Heart right ventricle (tissue), 16 donors: Measurements from ENCODE around the gene ADGRL3. TPM values are rescaled to one million over a fixed set of nuclear protein-coding genes. Genes with fewer than 3 reads are reported as not detected.
A peak's percentile ranks its signal among the peaks of the same experiment; 100 is the strongest.

Experiments
- ATAC-seq, 8 donors: fragments of 200-7000 bp; cut with Tn5 transposase; one replicate each; pipeline ENCODE4 v1.9.1; 2020; ENCODE audit warnings: mild to moderate bottlenecking in 8 of 8, moderate library complexity in 8 of 8, moderate number of reproducible peaks in 1 of 8
- DNase-seq, 2 donors: peaks; one replicate each; pipeline ENCODE4 v3.0.0-alpha.2; 2020
- H3K27ac ChIP-seq, 10 donors: fragments of 200-600 bp; sonication (generic) in 2 of 10; one replicate each; pipeline versions ENCODE4 v1.5.0 to v1.8.0; 2020 to 2022; ENCODE audit warnings: mild to moderate bottlenecking in 3 of 10
- H3K27me3 ChIP-seq, 7 donors: fragments of 200-600 bp; one replicate each; pipeline ENCODE4 v1.8.0; 2021 to 2022; ENCODE audit warnings: mild to moderate bottlenecking in 2 of 7
- H3K36me3 ChIP-seq, 9 donors: fragments of 200-600 bp; sonication (generic) in 1 of 9; one replicate each; pipeline versions ENCODE4 v1.5.0 to v1.8.0; 2020 to 2022; ENCODE audit warnings: mild to moderate bottlenecking in 2 of 9
- H3K4me1 ChIP-seq, 9 donors: fragments of 200-600 bp; sonication (generic) in 1 of 9; one replicate each; pipeline versions ENCODE4 v1.5.0 to v1.8.0; 2020 to 2022; ENCODE audit warnings: mild to moderate bottlenecking in 4 of 9
- H3K4me3 ChIP-seq, 10 donors: fragments of 200-600 bp; sonication (generic) in 2 of 10; one replicate each; pipeline versions ENCODE4 v1.5.0 to v1.8.0; 2020 to 2022; ENCODE audit warnings: mild to moderate bottlenecking in 7 of 10, moderate library complexity in 2 of 10
- H3K9me3 ChIP-seq, 11 donors: fragments of 200-600 bp in 10 of 11; sonication (generic) in 2 of 11; one replicate each; pipeline versions ENCODE4 v1.5.0 to v1.8.0; 2013 to 2022; ENCODE audit warnings: mild to moderate bottlenecking in 2 of 11, control low read depth in 1 of 11, moderate library complexity in 1 of 11
- WGBS, 2 donors: extraction: QIAGEN DNeasy Blood & Tissue Kit; methylation state at CpG; one replicate each; pipeline ENCODE4 v1.1.7; 2013; ENCODE audit warnings: inconsistent platforms in 1 of 2; 5-methylcytosine and 5-hydroxymethylcytosine counted together
- intact Hi-C, 10 donors: fragments of 100-400 bp; cut with DNase I; formaldehyde crosslinking; loops; one replicate each; pipeline versions ENCODE4 v1.11.1 to v1.14.2; 2022
- polyA plus RNA-seq, 2 donors: library from polyadenylated mRNA; stranded (reverse); fragments of 200-250 nt; gene quantifications; one replicate each; pipeline ENCODE4 v1.2.3, GENCODE V29; 2013
- total RNA-seq, 10 donors: library from RNA; stranded (reverse); fragmentation: NEBNext Ultra II Directional in 3 of 10; extraction: Animal tissue kit (Norgen Biotek cat#: 25700) in 3 of 10; gene quantifications; one replicate each; pipeline versions ENCODE4 v1.2.1 to v1.2.4, GENCODE V29; 2021 to 2023
- TF ChIP-seq, protein P1 (sequence below), 9 donors: fragments of 200-600 bp; sonication (generic) in 2 of 9; IDR thresholded peaks; one replicate each; pipeline versions ENCODE4 v1.5.0 to v1.8.0; 2021 to 2022; ENCODE audit warnings: antibody characterized with exemption in 9 of 9, mild to moderate bottlenecking in 5 of 9, moderate library complexity in 1 of 9
- donor health status: Arrhythmogenic right ventricular cardiomyopathy.
- donor health status: ischemic (EF 13 %, LVEDD 7.1; RV severe dilation, severe dysfunction).
- donor health status: healthy with polysubstance abuse.
- donor health status: DM: no; HTN: yes; CAD: no.
- donor health status: DM: no; HTN: no; CAD: no.
- donor health status: ischemic (EF 25% LVEDD 6.9; RV normal size, moderate dysfunction).
- donor health status: ischemic (EF 25% LVEDD 5.7; RV mildly dilated, moderate dysfunction).
- donor health status: healthy.
- donor health status: DM: yes; HTN: yes; CAD: no.
- donor health status: Ischemic cardiomyopathy.
- donor health status: ischemic (EF 35%, LVEDD 5.7; RV mildly dilated, moderate dysfunction).
- donor health status: nonischemic (EF 11% LVEDD 7.7; RV severe dilation, severe dysfunction).
- donor health status: DM: yes; HTN: yes; CAD: no.
- donor health status: PGD.
- donor health status: ischemic (EF 29% LVEDD 5.4; RV normal size, mild dysfunction).
- donor health status: nonischemic (EF 23%, LVEDD 6.1; RV moderate dilation, normal function).

Gene ADGRL3
- total and polyA plus RNA-seq, 12 donors = 0.36 to 20.9 (median 4.6) TPM

DNA sequence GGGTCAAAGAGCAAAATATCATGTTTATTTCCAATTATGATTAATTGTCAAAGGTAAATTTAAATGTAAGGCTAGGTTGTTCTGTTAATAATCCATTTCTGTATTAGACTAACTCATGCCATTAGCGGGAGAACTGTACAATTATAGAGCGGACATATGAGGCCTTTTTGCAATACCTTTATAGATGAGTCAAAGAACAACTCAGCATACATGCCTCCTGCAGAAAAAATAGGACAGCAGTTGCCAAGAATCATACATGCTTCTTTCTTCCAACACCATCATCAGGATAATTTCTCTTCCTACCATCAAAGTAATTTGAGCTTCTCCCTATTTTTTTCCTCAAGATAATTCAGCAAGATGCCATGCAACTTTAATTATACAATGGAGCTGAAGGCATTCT is 917.8 kb downstream of the ADGRL3 start:
- no peaks in the 10 kb centered on the region for H3K27me3 ChIP-seq
- H3K4me1 ChIP-seq = no peaks in the 10 kb centered on the region
- H3K27ac ChIP-seq = no peak overlapping the region
- ATAC-seq (no peak), DNase-seq (no peak)
- intact Hi-C loops = no loop called here
- H3K9me3 ChIP-seq = peaks cover 0 to 5% (median 0%) of the 10 kb centered on the region in 11 donors
- WGBS, 2 donors = 93 to 97% methylated on average over 2 of the region's 2 CpGs
- TF ChIP-seq, protein P1, sequence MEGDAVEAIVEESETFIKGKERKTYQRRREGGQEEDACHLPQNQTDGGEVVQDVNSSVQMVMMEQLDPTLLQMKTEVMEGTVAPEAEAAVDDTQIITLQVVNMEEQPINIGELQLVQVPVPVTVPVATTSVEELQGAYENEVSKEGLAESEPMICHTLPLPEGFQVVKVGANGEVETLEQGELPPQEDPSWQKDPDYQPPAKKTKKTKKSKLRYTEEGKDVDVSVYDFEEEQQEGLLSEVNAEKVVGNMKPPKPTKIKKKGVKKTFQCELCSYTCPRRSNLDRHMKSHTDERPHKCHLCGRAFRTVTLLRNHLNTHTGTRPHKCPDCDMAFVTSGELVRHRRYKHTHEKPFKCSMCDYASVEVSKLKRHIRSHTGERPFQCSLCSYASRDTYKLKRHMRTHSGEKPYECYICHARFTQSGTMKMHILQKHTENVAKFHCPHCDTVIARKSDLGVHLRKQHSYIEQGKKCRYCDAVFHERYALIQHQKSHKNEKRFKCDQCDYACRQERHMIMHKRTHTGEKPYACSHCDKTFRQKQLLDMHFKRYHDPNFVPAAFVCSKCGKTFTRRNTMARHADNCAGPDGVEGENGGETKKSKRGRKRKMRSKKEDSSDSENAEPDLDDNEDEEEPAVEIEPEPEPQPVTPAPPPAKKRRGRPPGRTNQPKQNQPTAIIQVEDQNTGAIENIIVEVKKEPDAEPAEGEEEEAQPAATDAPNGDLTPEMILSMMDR (IDR thresholded peaks at IDR 0.05) = no peak
- H3K36me3 ChIP-seq = no peaks in the 10 kb centered on the region
- H3K4me3 ChIP-seq = no peak overlapping the region

- Histone ChIP-seq H3K27me3 (no peaks in the 10 kb centered on the region), H3K4me1 (no peaks in the 10 kb centered on the region), H3K4me3 (no peak overlapping the region), H3K9me3 (peaks cover 0 to 5% (median 0%) of the 10 kb centered on the region in 11 donors), H3K27ac (no peak overlapping the region), H3K36me3 (no peaks in the 10 kb centered on the region)
- DNase-seq = no peak
- 66 to 70% methylated on average over 2 of the region's 2 CpGs for WGBS, 2 donors
- intact Hi-C loops = no loop called here
- no peak for ATAC-seq
- TF ChIP-seq, protein P1 (IDR thresholded peaks at IDR 0.05) = no peak
Observed at GRCh38 chr4:62118558-62118957, 918.4 kb downstream of the ADGRL3 start.

DNA sequence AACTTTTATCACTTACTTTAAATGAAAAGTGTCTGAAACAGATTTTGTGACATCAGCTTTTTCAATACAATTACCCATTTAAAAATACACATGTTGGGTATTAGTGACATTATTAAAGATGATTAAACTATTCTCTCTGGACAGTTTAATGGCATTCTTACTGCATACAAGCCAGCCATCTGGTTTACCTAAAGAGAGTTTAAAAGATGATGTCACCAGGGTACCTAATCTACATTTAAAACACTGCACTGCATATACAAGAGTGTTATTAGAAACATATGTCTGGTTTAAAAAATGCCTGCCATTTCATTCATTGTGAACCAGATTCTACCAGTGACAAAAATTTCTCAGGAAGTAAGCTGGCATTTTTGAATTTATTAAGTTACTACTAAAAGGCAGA is 919.1 kb downstream of the ADGRL3 start:
- no peak for ATAC-seq
- H3K27me3 ChIP-seq = no peaks in the 10 kb centered on the region
- TF ChIP-seq, protein P1 (IDR thresholded peaks at IDR 0.05) = no peak
- H3K27ac ChIP-seq = no peak overlapping the region
- H3K36me3 ChIP-seq = no peaks in the 10 kb centered on the region
- H3K4me3 ChIP-seq = no peak overlapping the region
- intact Hi-C loops = no loop called here
- peaks cover 0 to 5% (median 0%) of the 10 kb centered on the region in 11 donors for H3K9me3 ChIP-seq
- no peak for DNase-seq
- H3K4me1 ChIP-seq = no peaks in the 10 kb centered on the region

- Histone ChIP-seq H3K4me3 (no peak overlapping the region), H3K27ac (no peak overlapping the region), H3K4me1 (peaks cover 0 to 15% (median 0%) of the 10 kb centered on the region in 9 donors), H3K9me3 (peaks cover 0 to 15% (median 0%) of the 10 kb centered on the region in 11 donors), H3K27me3 (no peaks in the 10 kb centered on the region), H3K36me3 (no peaks in the 10 kb centered on the region)
- TF ChIP-seq, protein P1 (IDR thresholded peaks at IDR 0.05) = no peak
- ATAC-seq (peak in 1 of 8 donors; percentile 57), DNase-seq (no peak)
- intact Hi-C loops = no loop called here
Observed at GRCh38 chr4:62126064-62126732, 926.1 kb downstream of the ADGRL3 start.
